ENCODE data around the gene CES4A.
"Not testable (repeated sequence)": the region's sequence is repeated elsewhere in the genome, so short reads cannot be mapped to it uniquely, and the experiment has no call there.

CES4A gene

GRCh38 chr16:67040166-67040565 is 51.8 kb downstream of the CES4A start:
- no CpG with 5 or more reads among the region's 2 CpGs for WGBS (ENCODE audit: extremely low coverage, insufficient coverage, low lambda C conversion rate)
- H3K18ac ChIP-seq (ENCODE audit: low read length), result no peak overlapping the region
- H2BK120ac ChIP-seq (ENCODE audit: low read depth, low read length), result no peak overlapping the region
- no peak overlapping the region for H3K4me2 ChIP-seq (ENCODE audit: low read length)
- H3K79me2 ChIP-seq (ENCODE audit: control insufficient read depth, insufficient read depth, low read length), result peaks cover 7% of the 10 kb centered on the region
- no peak overlapping the region for H3K9ac ChIP-seq (ENCODE audit: low read length)
- no peak overlapping the region for H2BK5ac ChIP-seq (ENCODE audit: low read length)
- no peaks in the 10 kb centered on the region for H3K4me1 ChIP-seq (ENCODE audit: control insufficient read depth, low read depth, low read length)
- no peak overlapping the region for H3K56ac ChIP-seq (ENCODE audit: low read length)
- H2BK15ac ChIP-seq (replicated peaks; ENCODE audit: low read depth), result no peak overlapping the region
- H3K27me3 ChIP-seq (ENCODE audit: insufficient read depth, low read length, poor library complexity), result no peaks in the 10 kb centered on the region
- no peak overlapping the region for H4K8ac ChIP-seq (ENCODE audit: low read depth, low read length)
- H3K4ac ChIP-seq (ENCODE audit: low read depth, low read length), result no peak overlapping the region
- H3K36me3 ChIP-seq (ENCODE audit: control insufficient read depth, insufficient read depth, low read length), result no peaks in the 10 kb centered on the region
- no peak overlapping the region for H3K23ac ChIP-seq (ENCODE audit: low read length)
- H2AK5ac ChIP-seq (ENCODE audit: low read length), result no peak overlapping the region
- no peak overlapping the region for H4K5ac ChIP-seq (ENCODE audit: low read length)
- H3K79me1 ChIP-seq (ENCODE audit: low read length), result peaks cover 5% of the 10 kb centered on the region
- no peak for DNase-seq
- H3K4me3 ChIP-seq (ENCODE audit: low read length), result no peak overlapping the region
- no peak overlapping the region for H3K27ac ChIP-seq (ENCODE audit: low read depth, low read length)

GRCh38 chr16:67040906-67041305 is 52.5 kb downstream of the CES4A start:
- Histone ChIP-seq H2BK120ac (ENCODE audit: low read depth, low read length) (no peak overlapping the region), H3K18ac (ENCODE audit: low read length) (no peak overlapping the region), H3K4me2 (ENCODE audit: low read length) (no peak overlapping the region), H2BK15ac (replicated peaks; ENCODE audit: low read depth) (no peak overlapping the region), H3K4me1 (ENCODE audit: control insufficient read depth, low read depth, low read length) (no peaks in the 10 kb centered on the region), H3K79me1 (ENCODE audit: low read length) (peaks cover 5% of the 10 kb centered on the region), H3K4ac (ENCODE audit: low read depth, low read length) (no peak overlapping the region), H3K27ac (ENCODE audit: low read depth, low read length) (no peak overlapping the region), H4K8ac (ENCODE audit: low read depth, low read length) (no peak overlapping the region), H3K23ac (ENCODE audit: low read length) (no peak overlapping the region), H2BK5ac (ENCODE audit: low read length) (no peak overlapping the region), H3K27me3 (ENCODE audit: insufficient read depth, low read length, poor library complexity) (no peaks in the 10 kb centered on the region), H3K79me2 (ENCODE audit: control insufficient read depth, insufficient read depth, low read length) (peaks cover 4% of the 10 kb centered on the region), H3K9ac (ENCODE audit: low read length) (no peak overlapping the region), H3K4me3 (ENCODE audit: low read length) (no peak overlapping the region), H3K56ac (ENCODE audit: low read length) (no peak overlapping the region), H3K36me3 (ENCODE audit: control insufficient read depth, insufficient read depth, low read length) (no peaks in the 10 kb centered on the region), H4K5ac (ENCODE audit: low read length) (no peak overlapping the region), H2AK5ac (ENCODE audit: low read length) (no peak overlapping the region)
- DNase-seq, result no peak
- WGBS (ENCODE audit: extremely low coverage, insufficient coverage, low lambda C conversion rate), result no CpG with 5 or more reads among the region's 2 CpGs

GRCh38 chr16:67041520-67041919 is 53.1 kb downstream of the CES4A start:
- not testable (repeated sequence) for H2BK15ac ChIP-seq (replicated peaks; ENCODE audit: low read depth); H2BK120ac ChIP-seq (ENCODE audit: low read depth, low read length); H4K8ac ChIP-seq (ENCODE audit: low read depth, low read length); H4K5ac ChIP-seq (ENCODE audit: low read length); H3K36me3 ChIP-seq (ENCODE audit: control insufficient read depth, insufficient read depth, low read length); H3K4me2 ChIP-seq (ENCODE audit: low read length); DNase-seq; H2BK5ac ChIP-seq (ENCODE audit: low read length); H3K4ac ChIP-seq (ENCODE audit: low read depth, low read length); H3K79me2 ChIP-seq (ENCODE audit: control insufficient read depth, insufficient read depth, low read length); H3K27ac ChIP-seq (ENCODE audit: low read depth, low read length); H3K4me1 ChIP-seq (ENCODE audit: control insufficient read depth, low read depth, low read length); H3K4me3 ChIP-seq (ENCODE audit: low read length); H3K27me3 ChIP-seq (ENCODE audit: insufficient read depth, low read length, poor library complexity); H3K56ac ChIP-seq (ENCODE audit: low read length); H3K23ac ChIP-seq (ENCODE audit: low read length); H3K9ac ChIP-seq (ENCODE audit: low read length); H2AK5ac ChIP-seq (ENCODE audit: low read length); H3K79me1 ChIP-seq (ENCODE audit: low read length); H3K18ac ChIP-seq (ENCODE audit: low read length)
- no CpG with 5 or more reads among the region's 4 CpGs for WGBS (ENCODE audit: extremely low coverage, insufficient coverage, low lambda C conversion rate)

DNA sequence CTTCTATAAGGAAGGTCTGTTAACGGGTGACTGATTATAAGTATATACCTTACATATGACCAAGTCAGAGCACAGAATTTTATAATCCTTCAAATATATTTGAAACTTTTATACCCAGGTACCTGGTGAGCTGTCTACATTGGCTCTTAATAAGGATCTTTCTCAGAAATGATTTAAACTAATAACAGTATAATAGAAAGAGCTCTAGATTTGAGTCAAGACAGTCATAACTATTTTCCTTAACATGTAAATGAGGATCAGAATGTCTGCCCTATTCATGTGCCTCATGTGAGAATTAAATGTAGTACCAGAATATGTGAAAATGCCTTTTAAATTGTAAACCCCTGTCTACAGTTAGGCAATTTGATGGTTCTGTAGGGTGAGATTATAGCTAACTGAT is 55.0 kb downstream of the CES4A start:
- H3K27me3 ChIP-seq (ENCODE audit: insufficient read depth, low read length, poor library complexity), result no peaks in the 10 kb centered on the region
- H3K36me3 ChIP-seq (ENCODE audit: control insufficient read depth, insufficient read depth, low read length), result no peaks in the 10 kb centered on the region
- no peak overlapping the region for H3K4me2 ChIP-seq (ENCODE audit: low read length)
- H4K8ac ChIP-seq (ENCODE audit: low read depth, low read length), result no peak overlapping the region
- no peak overlapping the region for H3K4me3 ChIP-seq (ENCODE audit: low read length)
- WGBS (ENCODE audit: extremely low coverage, insufficient coverage, low lambda C conversion rate), result no CpG with 5 or more reads among the region's 1 CpG
- no peak overlapping the region for H2BK120ac ChIP-seq (ENCODE audit: low read depth, low read length)
- H3K79me1 ChIP-seq (ENCODE audit: low read length), result peaks cover 7% of the 10 kb centered on the region
- H3K4me1 ChIP-seq (ENCODE audit: control insufficient read depth, low read depth, low read length), result no peaks in the 10 kb centered on the region
- H3K56ac ChIP-seq (ENCODE audit: low read length), result no peak overlapping the region
- no peak overlapping the region for H3K27ac ChIP-seq (ENCODE audit: low read depth, low read length)
- no peak overlapping the region for H3K18ac ChIP-seq (ENCODE audit: low read length)
- H2BK15ac ChIP-seq (replicated peaks; ENCODE audit: low read depth), result no peak overlapping the region
- H3K23ac ChIP-seq (ENCODE audit: low read length), result no peak overlapping the region
- H4K5ac ChIP-seq (ENCODE audit: low read length), result no peak overlapping the region
- no peak for DNase-seq
- no peak overlapping the region for H2AK5ac ChIP-seq (ENCODE audit: low read length)
- no peak overlapping the region for H3K4ac ChIP-seq (ENCODE audit: low read depth, low read length)
- no peak overlapping the region for H2BK5ac ChIP-seq (ENCODE audit: low read length)
- no peak overlapping the region for H3K9ac ChIP-seq (ENCODE audit: low read length)
- H3K79me2 ChIP-seq (ENCODE audit: control insufficient read depth, insufficient read depth, low read length), result peaks cover 2% of the 10 kb centered on the region

DNA sequence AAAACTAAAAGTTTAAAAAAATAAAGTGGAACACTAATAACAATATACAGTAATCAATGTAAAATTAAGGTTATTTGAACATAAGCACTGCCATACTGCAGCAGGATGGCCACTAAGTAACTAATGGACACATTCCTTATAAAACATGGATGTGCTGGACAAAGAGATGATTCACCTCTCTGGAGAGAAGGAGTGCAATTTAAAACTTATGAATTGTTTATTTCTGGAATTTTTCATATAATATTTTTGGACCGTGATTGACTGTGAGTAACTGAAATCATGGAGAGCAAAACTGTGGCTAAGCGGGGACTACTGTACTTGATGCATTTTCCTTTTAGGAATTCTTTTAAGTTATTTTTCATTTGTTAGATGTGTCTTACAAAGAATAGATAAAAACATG is 62.4 kb downstream of the CES4A start:
- H3K18ac ChIP-seq (ENCODE audit: low read length), result no peak overlapping the region
- WGBS (ENCODE audit: extremely low coverage, insufficient coverage, low lambda C conversion rate), result no CpG with 5 or more reads among the region's 2 CpGs
- peaks cover 5% of the 10 kb centered on the region for H3K79me2 ChIP-seq (ENCODE audit: control insufficient read depth, insufficient read depth, low read length)
- H3K4me2 ChIP-seq (ENCODE audit: low read length), result no peak overlapping the region
- H2BK5ac ChIP-seq (ENCODE audit: low read length), result no peak overlapping the region
- H2BK120ac ChIP-seq (ENCODE audit: low read depth, low read length), result no peak overlapping the region
- H3K27ac ChIP-seq (ENCODE audit: low read depth, low read length), result no peak overlapping the region
- no peak overlapping the region for H3K56ac ChIP-seq (ENCODE audit: low read length)
- no peak overlapping the region for H3K23ac ChIP-seq (ENCODE audit: low read length)
- H2AK5ac ChIP-seq (ENCODE audit: low read length), result no peak overlapping the region
- no peak overlapping the region for H4K5ac ChIP-seq (ENCODE audit: low read length)
- H3K36me3 ChIP-seq (ENCODE audit: control insufficient read depth, insufficient read depth, low read length), result no peaks in the 10 kb centered on the region
- H3K9ac ChIP-seq (ENCODE audit: low read length), result no peak overlapping the region
- H3K79me1 ChIP-seq (ENCODE audit: low read length), result peaks cover 8% of the 10 kb centered on the region
- H3K4me1 ChIP-seq (ENCODE audit: control insufficient read depth, low read depth, low read length), result no peaks in the 10 kb centered on the region
- no peak overlapping the region for H3K4ac ChIP-seq (ENCODE audit: low read depth, low read length)
- no peaks in the 10 kb centered on the region for H3K27me3 ChIP-seq (ENCODE audit: insufficient read depth, low read length, poor library complexity)
- H2BK15ac ChIP-seq (replicated peaks; ENCODE audit: low read depth), result no peak overlapping the region
- H3K4me3 ChIP-seq (ENCODE audit: low read length), result no peak overlapping the region
- no peak overlapping the region for H4K8ac ChIP-seq (ENCODE audit: low read depth, low read length)
- no peak for DNase-seq

DNA sequence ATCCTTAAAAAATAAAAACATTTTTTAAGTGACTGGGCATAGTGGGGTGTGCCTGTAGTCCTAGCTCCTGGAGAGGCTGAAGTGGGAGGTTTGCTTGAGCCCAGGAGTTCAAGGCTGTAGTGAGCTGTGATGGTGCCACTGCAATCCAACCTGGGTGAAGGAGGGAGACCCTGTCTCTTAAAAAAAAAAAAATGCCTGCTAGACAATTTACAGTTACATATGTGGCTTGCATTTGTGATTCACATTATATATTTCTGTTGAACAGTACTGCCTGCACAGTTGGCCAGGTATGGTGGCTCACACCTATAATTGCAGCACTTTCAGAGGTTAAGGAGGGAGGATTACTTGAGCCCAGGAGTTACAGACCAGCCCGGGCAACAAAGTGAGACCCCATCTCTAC is 64.0 kb downstream of the CES4A start:
- H3K27ac ChIP-seq (ENCODE audit: low read depth, low read length), result no peak overlapping the region
- H4K8ac ChIP-seq (ENCODE audit: low read depth, low read length), result no peak overlapping the region

More for the DNA sequence above, 64.0 kb downstream of the CES4A start:
- Histone ChIP-seq H2BK5ac (ENCODE audit: low read length) (no peak overlapping the region), H3K18ac (ENCODE audit: low read length) (no peak overlapping the region), H3K56ac (ENCODE audit: low read length) (no peak overlapping the region), H2BK120ac (ENCODE audit: low read depth, low read length) (no peak overlapping the region), H3K23ac (ENCODE audit: low read length) (no peak overlapping the region), H3K79me2 (ENCODE audit: control insufficient read depth, insufficient read depth, low read length) (peaks cover 8% of the 10 kb centered on the region), H3K4me3 (ENCODE audit: low read length) (no peak overlapping the region), H2BK15ac (replicated peaks; ENCODE audit: low read depth) (no peak overlapping the region), H3K27me3 (ENCODE audit: insufficient read depth, low read length, poor library complexity) (no peaks in the 10 kb centered on the region), H3K4me2 (ENCODE audit: low read length) (no peak overlapping the region), H4K5ac (ENCODE audit: low read length) (no peak overlapping the region), H2AK5ac (ENCODE audit: low read length) (no peak overlapping the region), H3K79me1 (ENCODE audit: low read length) (peaks cover 11% of the 10 kb centered on the region), H3K4ac (ENCODE audit: low read depth, low read length) (no peak overlapping the region), H3K36me3 (ENCODE audit: control insufficient read depth, insufficient read depth, low read length) (no peaks in the 10 kb centered on the region), H3K9ac (ENCODE audit: low read length) (no peak overlapping the region), H3K4me1 (ENCODE audit: control insufficient read depth, low read depth, low read length) (no peaks in the 10 kb centered on the region)
- no CpG with 5 or more reads among the region's 1 CpG for WGBS (ENCODE audit: extremely low coverage, insufficient coverage, low lambda C conversion rate)
- DNase-seq, result no peak
